NCI-H1436 (cell line): ENCODE results near the gene SYTL4.

ENCODE experiments used
- DNase-seq: peaks from one replicate; lab custom pipeline; 2025; lab: John Stamatoyannopoulos, UW

The SYTL4 gene

DNA sequence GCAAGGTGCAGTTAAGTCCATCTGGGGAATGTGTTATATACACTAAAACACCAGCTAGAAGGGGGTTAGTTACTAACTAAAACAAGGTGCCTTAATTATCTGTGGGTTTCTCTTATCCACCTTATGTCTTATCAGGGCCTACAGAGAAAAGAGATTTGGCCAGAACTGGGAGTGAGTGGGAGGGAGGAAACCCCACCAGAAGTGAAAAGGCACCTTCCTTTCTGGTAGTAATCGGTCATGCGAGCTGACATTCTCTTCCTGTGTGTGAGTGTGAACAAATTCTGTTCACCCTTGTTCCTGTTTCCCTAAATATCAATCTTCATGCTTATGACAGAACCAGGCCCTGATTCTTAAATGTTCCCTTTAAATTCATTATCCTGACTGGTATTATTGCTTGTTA is 44.4 kb downstream of the SYTL4 start:
- no peak for DNase-seq

- no peak for DNase-seq
These were observed 44.8 kb downstream of the SYTL4 start for GRCh38 chrX:100687128-100687527.

GRCh38 chrX:100685997-100686305 is 46.0 kb downstream of the SYTL4 start:
- no peak for DNase-seq

- peak; percentile 76 for DNase-seq
These were observed 46.5 kb downstream of the SYTL4 start for GRCh38 chrX:100685284-100685996.

- DNase-seq = no peak
These were observed 49.0 kb downstream of the SYTL4 start for GRCh38 chrX:100682939-100683338.

- no peak for DNase-seq
These were observed 50.3 kb downstream of the SYTL4 start for GRCh38 chrX:100681599-100681998.

DNA sequence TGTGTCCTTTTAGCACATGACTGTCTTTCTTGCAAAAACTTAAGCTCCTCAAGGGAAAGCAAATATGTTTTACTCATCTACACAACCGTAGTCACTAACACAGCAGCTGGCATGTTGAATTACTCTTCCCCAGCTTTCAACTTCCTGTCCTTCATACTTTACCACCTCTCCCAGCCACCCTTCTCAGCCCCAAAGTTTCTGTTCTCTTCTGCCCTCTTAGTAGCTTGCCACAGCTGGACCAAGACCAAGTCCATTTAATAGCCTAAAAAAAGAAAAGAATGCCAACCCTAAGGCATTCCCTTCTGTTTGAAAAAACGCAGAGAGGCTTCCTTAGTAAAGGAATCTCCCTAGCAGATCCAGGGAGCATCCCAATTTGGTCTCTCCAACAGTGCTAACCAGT is 51.2 kb downstream of the SYTL4 start:
- no peak for DNase-seq

- DNase-seq = no peak
These were observed 54.2 kb downstream of the SYTL4 start for GRCh38 chrX:100677611-100678181.

DNA sequence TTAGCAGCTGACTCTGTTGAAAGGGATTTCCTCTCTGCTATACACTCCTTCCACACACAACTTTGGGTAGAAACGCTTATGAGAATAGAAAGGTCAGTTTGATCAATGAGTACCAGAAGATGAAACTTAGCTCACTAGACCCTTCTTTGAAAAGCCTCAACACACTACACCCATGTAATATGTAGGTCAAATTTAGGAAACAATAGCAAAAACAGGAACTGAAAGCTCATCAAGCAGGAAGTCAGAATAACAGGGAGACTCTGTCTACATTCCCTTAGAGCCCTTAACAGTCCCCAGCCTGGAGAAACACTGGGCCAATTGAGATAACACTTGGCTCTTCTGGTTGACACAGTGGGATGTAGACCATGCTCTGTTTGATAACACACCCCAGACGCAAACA is 57.2 kb downstream of the SYTL4 start:
- DNase-seq = no peak

DNA sequence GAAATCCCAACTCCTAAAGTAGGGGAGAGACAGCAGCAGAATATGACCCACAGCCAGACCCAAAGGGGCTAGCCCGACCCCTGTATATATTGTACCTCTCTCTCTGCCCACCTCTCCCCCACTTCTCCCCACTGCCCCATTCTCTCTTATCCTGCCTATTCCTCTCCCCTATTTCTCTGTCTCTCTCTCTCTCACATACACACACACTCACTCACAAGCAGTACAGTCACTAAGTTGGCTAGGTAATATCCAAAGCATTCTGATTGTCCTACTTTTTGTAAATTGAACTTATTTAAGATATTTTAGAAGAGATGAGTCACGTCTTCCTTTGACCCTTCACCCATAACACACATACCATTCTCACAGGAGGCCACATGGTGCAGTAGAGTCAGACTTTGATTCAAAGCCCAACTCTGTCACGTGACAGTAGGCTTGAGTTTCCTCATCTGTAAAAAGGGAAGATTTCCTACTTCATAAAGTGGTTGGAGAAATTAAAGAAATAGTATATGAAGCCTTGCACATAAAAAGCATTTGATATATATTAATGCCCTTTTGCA is 58.4 kb downstream of the SYTL4 start:
- DNase-seq = no peak

GRCh38 chrX:100672966-100673365 is 59.0 kb downstream of the SYTL4 start:
- DNase-seq = no peak

DNA sequence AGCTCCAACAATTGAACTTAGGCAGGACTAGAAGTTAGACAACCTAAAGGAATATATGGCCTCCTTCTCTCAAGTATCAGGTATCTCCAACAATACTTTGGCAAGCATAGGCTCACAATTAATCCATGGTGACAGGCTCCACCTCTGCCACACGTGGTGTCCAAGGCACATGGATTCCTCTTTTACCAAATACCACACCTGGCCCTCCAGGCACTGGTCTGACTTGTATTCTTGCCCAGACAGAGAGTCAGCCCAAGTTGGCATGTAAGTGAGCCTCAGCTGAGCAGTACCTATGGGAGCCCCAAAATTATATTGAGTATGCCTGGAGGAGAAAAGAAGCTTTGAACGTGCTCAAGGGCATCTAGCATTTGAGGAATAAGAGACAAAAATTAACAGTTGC is 68.3 kb downstream of the SYTL4 start:
- DNase-seq = no peak

- no peak for DNase-seq
These were observed 69.1 kb downstream of the SYTL4 start for GRCh38 chrX:100662796-100663195.

DNA sequence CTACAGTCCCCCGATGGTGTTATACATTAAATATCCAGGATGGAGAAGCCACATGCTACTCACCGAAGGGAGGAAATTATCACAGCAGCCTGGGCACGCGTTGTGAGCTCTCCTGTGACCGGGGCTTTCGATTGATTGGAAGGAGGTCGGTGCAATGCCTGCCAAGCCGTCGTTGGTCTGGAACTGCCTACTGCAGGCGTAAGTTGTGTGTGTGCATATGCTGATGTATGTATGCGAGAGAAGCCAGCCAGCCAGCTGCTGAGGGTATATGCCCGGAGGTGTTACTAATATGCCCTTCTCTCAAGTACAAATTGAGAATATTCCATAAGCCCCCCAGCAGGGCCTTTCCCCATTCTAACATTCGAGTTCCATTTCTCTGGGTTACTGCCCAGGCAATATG is 69.8 kb downstream of the SYTL4 start:
- DNase-seq = no peak

- no peak for DNase-seq
These were observed 72.3 kb downstream of the SYTL4 start for GRCh38 chrX:100659431-100660137.

- DNase-seq = no peak
These were observed 73.0 kb downstream of the SYTL4 start for GRCh38 chrX:100658941-100659381.

- peak; percentile 3 for DNase-seq
These were observed 77.7 kb downstream of the SYTL4 start for GRCh38 chrX:100654261-100654660.

GRCh38 chrX:100652266-100652665 is 79.7 kb downstream of the SYTL4 start:
- DNase-seq = no peak

DNA sequence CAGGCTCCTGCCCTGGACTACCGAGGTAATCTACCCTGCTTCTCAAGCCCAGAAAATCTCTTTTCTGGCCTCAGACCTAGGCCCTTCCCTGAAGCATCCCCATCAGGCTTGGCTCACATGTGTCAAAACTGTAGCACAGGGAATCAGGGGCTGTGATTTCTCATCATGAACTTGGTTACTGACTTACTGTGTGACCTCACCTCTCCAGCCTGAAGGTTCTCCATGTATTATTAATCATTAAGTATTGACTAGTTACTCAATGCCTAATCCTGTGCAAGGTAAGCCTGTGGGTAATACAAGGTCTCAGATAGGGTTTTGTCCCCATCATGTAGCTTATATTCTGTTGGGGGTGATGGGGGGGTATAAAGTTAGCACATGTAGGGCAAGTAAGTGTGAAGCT is 81.1 kb downstream of the SYTL4 start:
- DNase-seq = no peak

DNA sequence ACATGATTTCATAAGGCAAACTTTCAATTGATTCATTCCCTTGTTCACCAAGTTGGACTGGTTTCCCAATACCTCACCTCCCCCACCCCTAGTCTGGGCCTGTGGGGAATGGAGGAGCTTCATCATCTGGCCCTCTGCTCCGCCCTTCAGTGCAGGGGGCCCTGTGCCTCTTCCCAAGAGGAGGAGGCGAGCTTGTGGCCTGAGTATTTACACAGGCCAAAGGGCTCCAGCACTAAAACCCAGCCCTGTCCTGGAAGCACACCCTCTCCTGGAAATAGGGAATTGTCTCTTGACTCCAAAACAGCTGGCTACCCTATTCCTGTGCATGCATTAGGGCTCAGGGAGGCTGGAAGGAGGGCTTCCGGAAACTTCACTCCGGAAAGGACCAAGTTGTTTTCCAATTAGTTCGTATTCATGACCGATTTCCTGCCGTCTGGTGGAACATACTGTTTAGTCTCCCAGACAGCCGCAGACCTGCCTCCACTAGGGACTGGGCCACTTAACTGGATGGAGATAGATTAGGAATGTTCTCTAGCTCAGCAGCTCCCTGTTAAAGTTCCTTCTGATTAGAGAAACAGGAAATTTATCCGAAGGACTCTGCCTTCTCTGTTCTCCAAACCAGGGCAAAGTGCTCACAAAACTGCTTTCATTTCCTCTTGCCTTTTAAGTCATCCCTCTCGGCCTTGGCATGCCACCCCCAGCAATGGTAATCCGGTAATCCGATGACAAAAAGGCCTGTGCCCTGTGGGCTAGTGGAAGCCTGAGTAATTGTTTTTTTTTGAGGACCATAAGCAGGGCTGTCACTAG is 82.2 kb downstream of the SYTL4 start:
- DNase-seq = no peak

- DNase-seq = no peak
These were observed 83.2 kb downstream of the SYTL4 start for GRCh38 chrX:100648458-100649417.
